Stimulated activated CD4-positive, alpha-beta T cell treated with anti-CD3 and anti-CD28 coated beads, TNF-alpha, amount 100 ng/mL, for 1 hour (primary cell): Measurements from ENCODE around the gene LAYN.

ENCODE experiments used
- DNase-seq, 3 donors: peaks; one replicate each; pipeline ENCODE4 v3.0.0-alpha.2; 2020; ENCODE audit warnings: low read depth in 3 of 3, low spot score in 1 of 3

LAYN gene

DNA sequence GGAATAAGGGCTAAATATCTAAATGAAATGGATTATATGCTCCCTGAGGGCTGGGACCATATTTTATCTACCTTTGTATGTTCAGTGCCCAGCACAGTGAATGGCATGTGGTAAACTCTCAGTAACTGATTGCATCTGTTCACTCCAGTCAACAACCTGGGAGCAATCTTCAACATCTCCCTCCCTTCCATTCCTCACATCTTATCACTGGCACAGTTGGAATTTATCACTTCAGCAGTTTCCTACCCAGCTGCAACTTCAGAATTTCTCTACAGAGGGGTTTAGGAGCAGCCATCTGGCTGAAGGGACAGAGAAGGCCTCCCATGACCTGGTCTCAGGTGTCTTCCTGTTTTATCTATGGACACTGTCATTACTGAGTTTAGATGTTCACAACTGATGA is 52.0 kb downstream of the LAYN start:
- no peak for DNase-seq

DNA sequence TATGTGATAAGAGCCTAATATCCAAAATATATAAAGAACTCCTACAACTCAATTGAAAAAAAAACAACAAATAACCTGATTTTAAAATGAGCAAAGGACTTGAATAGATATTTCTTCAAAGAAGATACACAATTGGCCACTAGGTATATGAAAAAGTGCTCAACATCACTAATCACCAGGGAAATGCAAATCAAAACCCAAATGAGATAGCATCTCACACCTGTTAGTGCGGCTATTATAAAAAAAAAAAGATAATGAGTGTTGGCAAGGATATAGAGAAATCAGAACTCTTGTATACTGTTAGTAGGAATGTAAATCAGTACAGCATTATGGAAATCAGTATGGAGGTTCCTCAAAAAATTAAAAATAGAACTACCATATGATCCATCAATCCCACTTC is 55.8 kb downstream of the LAYN start:
- DNase-seq, result no peak

DNA sequence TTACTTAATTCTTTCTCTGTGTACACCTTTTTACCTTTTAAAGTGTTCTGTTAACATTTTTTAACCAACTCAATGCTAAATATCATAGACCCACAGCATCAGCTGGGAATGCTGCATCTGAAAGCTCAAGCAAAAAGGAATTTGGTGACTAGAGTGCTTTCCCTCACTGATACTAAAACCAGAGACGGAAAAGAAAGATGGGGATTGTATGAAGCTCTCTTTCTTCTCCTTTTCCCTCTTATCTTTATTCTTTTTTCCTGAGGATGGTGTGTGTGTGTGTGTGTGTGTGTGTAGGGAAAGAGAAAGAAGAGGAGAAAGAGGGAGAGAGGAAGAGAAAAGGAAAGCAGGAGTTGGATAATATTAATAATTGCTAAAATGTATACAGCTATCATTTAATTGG is 57.6 kb downstream of the LAYN start:
- no peak for DNase-seq

DNA sequence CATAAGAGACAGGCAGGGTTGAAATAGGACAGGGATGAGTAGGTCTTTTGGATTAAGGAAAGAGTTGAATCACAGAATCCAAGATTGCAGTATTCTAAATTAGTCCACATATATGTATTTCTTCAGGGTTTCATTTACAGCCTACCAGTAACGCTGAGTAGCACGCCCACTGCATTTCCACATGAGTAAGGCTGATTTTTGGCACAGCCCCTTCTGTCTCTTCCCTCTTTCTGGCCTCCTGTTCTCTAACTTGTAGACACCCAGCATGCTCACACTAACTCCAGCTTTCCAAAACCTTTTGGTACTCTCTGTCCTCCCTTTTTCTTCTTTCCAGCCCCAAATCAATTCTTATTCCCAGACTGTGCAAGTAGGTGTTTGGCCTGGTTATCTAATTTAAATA is 58.0 kb downstream of the LAYN start:
- DNase-seq, result no peak

DNA sequence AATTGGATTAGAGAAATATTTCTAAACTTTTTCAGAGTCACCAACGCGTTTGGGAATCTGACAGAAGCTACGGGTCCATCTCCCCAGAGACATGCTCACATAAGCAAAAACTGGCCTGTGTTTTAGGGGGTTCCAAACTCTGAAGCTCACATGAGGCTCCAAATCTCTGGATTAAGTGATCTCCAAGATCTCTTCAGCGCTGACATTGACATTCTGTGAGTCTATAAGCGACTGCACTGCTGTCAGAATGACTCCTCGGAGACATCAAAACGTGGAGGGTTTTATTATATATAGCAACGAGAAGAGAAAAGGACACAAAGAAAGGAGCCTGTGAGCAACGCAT is 61.1 kb downstream of the LAYN start:
- no peak for DNase-seq

DNA sequence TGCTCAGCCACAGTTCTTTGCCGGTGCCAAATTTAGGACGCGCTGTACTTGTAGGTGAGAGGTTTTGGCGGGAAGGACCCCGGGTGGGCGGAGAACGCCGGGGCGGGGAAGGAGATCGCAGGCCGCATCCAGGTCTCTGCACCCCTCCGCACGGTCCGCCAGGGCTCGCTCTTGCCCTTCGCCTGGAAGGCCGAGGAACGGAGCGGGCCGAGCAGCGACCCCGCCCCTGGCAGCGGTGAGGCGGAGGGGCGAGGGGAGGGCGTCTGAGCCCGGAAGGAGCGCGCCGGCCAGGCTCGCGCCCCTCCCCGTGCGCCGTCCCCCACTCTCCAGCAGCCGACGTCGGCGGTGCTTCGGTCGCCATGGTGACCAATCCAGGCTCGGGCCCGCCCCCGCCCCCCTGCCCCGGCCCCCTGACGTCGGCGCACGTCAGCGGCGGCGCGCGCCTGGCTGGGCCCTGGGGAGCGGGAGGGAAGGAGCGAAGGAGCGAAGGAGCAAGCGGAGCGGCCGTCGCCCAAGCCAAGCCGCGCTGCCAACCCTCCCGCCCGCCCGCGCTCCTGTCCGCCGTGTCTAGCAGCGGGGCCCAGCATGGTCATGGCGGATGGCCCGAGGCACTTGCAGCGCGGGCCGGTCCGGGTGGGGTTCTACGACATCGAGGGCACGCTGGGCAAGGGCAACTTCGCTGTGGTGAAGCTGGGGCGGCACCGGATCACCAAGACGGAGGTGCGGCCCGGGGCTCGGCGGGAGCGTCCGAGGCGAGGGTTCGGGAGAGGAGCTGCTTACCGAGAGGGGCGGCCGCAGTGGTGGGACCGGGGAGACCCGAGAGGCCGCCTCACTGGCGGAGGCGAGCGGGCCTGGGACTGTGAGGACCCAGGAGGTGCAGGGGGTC is 61.7 kb downstream of the LAYN start, which contains the start of gene SIK2:
SIK2 (plus strand) TSS at position 471 of the 886 bp plus-strand sequence; CDS start at position 586, 115 bp downstream.
- peak; percentile 62 to 81 (median 69) for DNase-seq

DNA sequence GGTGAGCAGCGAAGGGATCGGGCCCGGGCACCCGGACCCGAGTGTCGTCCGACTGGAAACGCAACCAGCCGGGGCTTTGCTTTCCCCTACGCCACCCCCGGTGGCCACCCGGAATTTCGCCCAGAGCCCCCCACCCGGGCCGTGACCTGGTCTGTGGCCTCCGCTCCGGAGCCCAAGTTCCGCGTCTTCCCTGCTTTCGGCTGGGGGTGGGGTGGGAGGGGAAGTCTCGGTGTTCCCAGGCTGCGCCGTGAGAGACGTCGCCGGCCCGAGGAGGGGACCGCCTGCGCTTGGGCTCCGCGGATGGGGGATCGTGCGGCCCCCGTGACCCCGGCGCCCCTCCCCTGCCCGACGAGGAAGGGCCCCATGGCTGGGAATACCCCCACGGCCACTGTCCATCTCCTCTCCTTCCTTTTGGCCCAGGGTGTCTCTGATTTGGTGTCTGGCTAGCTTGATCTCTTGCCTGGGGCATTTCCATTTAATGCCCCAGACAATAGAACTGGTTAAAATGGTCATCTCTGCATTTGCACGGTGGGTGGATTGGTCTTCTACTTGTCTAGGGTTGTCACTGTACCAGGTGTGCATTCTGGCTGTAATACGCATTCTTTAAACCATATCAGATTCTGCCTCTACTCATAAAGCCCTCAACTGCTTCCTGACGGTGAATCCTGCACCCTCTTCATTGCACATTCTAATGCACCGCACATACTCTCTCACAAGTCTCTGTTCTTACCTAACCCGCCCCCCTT is 62.5 kb downstream of the LAYN start:
- peak in 1 of 3 donors; percentile 14 for DNase-seq

DNA sequence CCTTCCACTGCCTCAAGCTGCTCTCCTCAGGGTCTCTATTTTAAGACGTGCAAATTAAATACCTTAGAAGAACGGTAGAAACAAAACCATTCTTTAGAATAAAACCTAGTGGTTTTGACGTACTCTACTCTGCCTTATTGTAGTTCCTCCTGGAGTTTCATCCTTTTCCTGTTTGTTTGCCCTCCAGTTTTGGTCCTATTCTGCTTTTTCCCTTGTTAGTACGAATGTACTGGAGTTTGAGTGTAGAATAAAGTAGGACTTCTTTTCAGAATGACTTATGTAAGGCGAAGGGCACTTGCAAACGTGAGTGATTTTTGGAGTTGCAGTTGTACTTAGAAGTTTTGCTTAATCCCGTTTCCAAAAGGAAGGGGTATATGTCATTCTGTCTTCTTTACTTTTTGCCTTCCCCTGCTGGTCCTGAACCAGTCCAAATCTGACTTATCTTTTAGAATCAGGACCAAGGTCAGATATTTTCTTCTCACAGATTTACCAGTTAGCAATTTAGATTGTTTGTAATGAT is 63.2 kb downstream of the LAYN start:
- no peak for DNase-seq

DNA sequence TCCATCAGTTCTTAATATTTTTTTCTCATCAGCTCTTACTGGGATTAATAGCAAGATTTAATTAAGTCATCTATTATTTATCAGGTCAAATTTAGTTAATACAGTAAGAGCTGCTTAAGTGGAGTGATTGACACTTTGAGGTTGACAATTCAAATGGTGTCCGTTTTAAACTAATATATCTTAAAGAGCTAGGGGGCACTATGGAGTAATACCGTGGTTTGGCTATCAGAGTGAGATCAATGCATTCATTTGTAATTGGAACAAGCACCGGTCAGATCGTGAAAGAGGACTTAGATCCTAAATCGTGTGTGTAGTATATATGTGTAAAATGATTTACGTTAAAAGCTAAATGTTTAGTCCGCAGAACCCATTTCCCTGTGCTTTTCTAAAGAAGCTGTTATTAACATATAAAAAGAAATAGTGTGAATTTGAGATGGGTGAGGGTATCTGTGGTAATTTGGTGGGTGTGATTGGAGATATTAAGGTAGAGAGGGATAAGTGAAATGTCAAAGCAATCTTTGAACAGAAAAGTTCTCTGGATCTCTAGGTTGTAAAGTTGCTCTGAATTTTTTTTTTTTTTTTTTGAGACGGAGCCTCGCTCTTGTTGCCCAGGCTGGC is 64.0 kb downstream of the LAYN start:
- no peak for DNase-seq

DNA sequence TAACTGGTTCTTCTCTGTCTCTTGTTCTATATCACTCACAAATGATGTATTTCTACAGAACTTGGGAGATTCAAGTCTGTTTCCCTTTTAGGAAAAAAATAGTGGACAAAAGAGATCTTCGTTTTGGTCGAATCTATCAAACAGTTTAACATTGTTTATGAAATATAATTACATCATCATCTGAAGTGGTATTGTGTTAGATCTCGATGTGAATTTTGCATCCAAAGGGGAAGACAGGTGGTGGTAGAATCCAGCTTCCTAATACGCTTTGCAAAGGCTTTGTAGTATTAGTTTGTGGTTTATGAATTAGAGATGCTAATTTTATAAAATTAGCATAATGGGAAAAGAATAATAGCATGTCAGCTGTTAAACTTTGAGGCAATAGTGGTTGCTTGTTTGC is 65.2 kb downstream of the LAYN start:
- DNase-seq, result no peak

DNA sequence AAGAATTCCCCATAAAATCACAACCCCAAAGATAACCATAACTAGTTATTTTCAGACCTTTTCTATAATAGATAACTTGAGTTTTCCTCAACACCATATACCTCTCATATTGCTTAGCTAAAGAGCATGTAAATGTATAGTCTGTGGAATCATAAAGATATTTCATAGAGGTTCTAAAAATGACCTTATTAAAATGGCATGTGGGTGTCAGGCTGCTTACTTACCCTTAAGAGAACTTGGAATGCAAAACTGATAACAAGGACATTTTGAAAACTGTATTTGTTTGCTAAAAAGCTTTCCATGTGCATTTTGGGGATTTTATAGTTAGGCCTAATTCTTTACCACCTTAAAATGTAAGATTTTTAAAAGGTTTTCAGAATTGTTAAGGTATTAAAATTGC is 66.5 kb downstream of the LAYN start:
- no peak for DNase-seq

DNA sequence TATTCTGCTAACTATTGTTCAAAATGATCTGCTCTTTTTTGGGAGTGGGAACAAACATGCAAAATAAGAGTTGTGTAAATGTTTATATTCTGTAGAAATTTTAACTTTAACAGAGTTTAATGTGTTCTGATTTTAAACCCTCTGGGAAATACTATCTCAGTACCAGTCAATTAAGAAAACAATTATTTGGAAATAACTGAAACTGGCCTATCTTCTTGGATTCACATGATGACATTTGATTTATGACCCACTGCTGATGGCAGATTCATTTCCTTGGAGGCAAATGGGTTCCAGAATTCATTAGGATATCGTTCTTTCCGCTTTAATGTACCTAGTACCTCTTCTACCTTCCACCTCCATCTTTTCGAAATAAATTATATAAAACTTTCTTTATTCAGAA is 67.2 kb downstream of the LAYN start:
- no peak for DNase-seq
